IMR-90 (cell line): ENCODE data around the gene SSBP2. TPM values are rescaled to one million over a fixed set of nuclear protein-coding genes. Genes with fewer than 3 reads are reported as not detected.

Experiments
- ATAC-seq: fragments of 200-7000 bp; cut with Tn5 transposase; 2 replicates; pipeline ENCODE4 v1.9.1; 2020; ENCODE audit warnings: low read depth, mild to moderate bottlenecking, moderate library complexity
- BruUV-seq: library from RNA; stranded (reverse); fragments of 400-500 nt; replicated peaks from 2 replicates; lab custom pipeline; 2021; lab: Mats Ljungman, UMichigan
- CTCF ChIA-PET: fragments of 300-600 bp; formaldehyde crosslinking; extraction: SDS; loops from one replicate; lab custom pipeline; 2021; ENCODE audit warnings: antibody characterized with exemption; lab: Yijun Ruan, JAX
- POLR2A ChIA-PET: fragments of 300-600 bp; sonication (Branson Sonifier 250); formaldehyde crosslinking; loops from one replicate; lab custom pipeline; 2022; ENCODE audit warnings: antibody characterized with exemption; ENCODE audit not compliant: unreplicated experiment; lab: Charles Lee
- DNase-seq: peaks from one replicate; pipeline ENCODE4 v3.0.0; 2013
- H2AFZ ChIP-seq: replicated peaks from 2 replicates; pipeline ENCODE3; 2013; ENCODE audit warnings: low read length, mild to moderate bottlenecking; ENCODE audit not compliant: poor library complexity
- H2AK5ac ChIP-seq: 2 replicates; pipeline ENCODE4 v1.6.1; 2013; ENCODE audit warnings: low read depth, low read length, inconsistent platforms
- H2AK9ac ChIP-seq: replicated peaks from 2 replicates; pipeline ENCODE3; 2013; ENCODE audit warnings: mild to moderate bottlenecking, low read depth, low read length, moderate library complexity; ENCODE audit not compliant: poor library complexity
- H2BK120ac ChIP-seq: 2 replicates; pipeline ENCODE4 v1.6.1; 2013; ENCODE audit warnings: low read depth, low read length, inconsistent platforms
- H2BK15ac ChIP-seq: 3 replicates; pipeline ENCODE4 v1.6.1; 2013; ENCODE audit warnings: low read depth, low read length, inconsistent platforms
- H2BK20ac ChIP-seq: 2 replicates; pipeline ENCODE4 v1.6.1; 2013; ENCODE audit warnings: low read depth, mild to moderate bottlenecking, inconsistent platforms, low read length, moderate library complexity
- H2BK5ac ChIP-seq: 2 replicates; pipeline ENCODE4 v1.6.1; 2013; ENCODE audit warnings: mild to moderate bottlenecking, low read depth, low read length, inconsistent platforms; ENCODE audit not compliant: poor library complexity, severe bottlenecking
- H3K14ac ChIP-seq: replicated peaks from 2 replicates; pipeline ENCODE4 v1.6.1; 2013; ENCODE audit warnings: low read depth, low read length, inconsistent platforms
- H3K18ac ChIP-seq: 2 replicates; pipeline ENCODE4 v1.6.1; 2013; ENCODE audit warnings: low read depth, low read length, control low read depth
- H3K23ac ChIP-seq: 2 replicates; pipeline ENCODE4 v1.6.1; 2013; ENCODE audit warnings: low read depth, low read length, inconsistent platforms
- H3K27ac ChIP-seq: 2 replicates; pipeline ENCODE4 v1.5.1; 2013; ENCODE audit warnings: mild to moderate bottlenecking, control low read depth, low read length; ENCODE audit not compliant: insufficient read depth
- H3K27me3 ChIP-seq: 2 replicates; pipeline ENCODE4 v1.6.1; 2013; ENCODE audit warnings: low read length; ENCODE audit not compliant: control insufficient read depth, insufficient read depth
- H3K36me3 ChIP-seq: 2 replicates; pipeline ENCODE4 v1.6.1; 2013; ENCODE audit warnings: low read length, mixed read lengths; ENCODE audit not compliant: control insufficient read depth, insufficient read depth
- H3K4ac ChIP-seq: 2 replicates; pipeline ENCODE4 v1.6.1; 2013; ENCODE audit warnings: low read depth, low read length, inconsistent platforms
- H3K4me1 ChIP-seq: 2 replicates; pipeline ENCODE4 v1.6.1; 2013; ENCODE audit warnings: low read length, mixed read lengths; ENCODE audit not compliant: control insufficient read depth, insufficient read depth
- H3K4me2 ChIP-seq: 2 replicates; pipeline ENCODE4 v1.6.1; 2013; ENCODE audit warnings: low read depth, mild to moderate bottlenecking, control low read depth, low read length, moderate library complexity
- H3K4me3 ChIP-seq: 2 replicates; pipeline ENCODE4 v1.5.1; 2013; ENCODE audit warnings: low read depth, mild to moderate bottlenecking, control low read depth, low read length, moderate library complexity; ENCODE audit not compliant: insufficient read depth
- H3K56ac ChIP-seq: 2 replicates; pipeline ENCODE4 v1.6.1; 2013; ENCODE audit warnings: low read length, inconsistent platforms; ENCODE audit not compliant: insufficient read depth; ENCODE audit errors: extremely low read depth
- H3K79me1 ChIP-seq, 2 experiments: 2 replicates each; pipeline ENCODE4 v1.6.1; 2013; ENCODE audit warnings: low read length in 2 of 2, inconsistent platforms in 1 of 2, low read depth in 1 of 2
- H3K9ac ChIP-seq: 2 replicates; pipeline ENCODE4 v1.6.1; 2013; ENCODE audit warnings: low read depth, low read length, control low read depth
- H3K9me1 ChIP-seq: 2 replicates; pipeline ENCODE4 v1.6.1; 2013; ENCODE audit warnings: low read length, inconsistent platforms; ENCODE audit not compliant: insufficient read depth
- H3K9me3 ChIP-seq: 2 replicates; pipeline ENCODE4 v1.6.1; 2013; ENCODE audit warnings: low read length; ENCODE audit not compliant: control insufficient read depth, insufficient read depth
- H4K20me1 ChIP-seq: 2 replicates; pipeline ENCODE4 v1.6.1; 2013; ENCODE audit warnings: low read length, inconsistent platforms; ENCODE audit not compliant: insufficient read depth
- H4K5ac ChIP-seq: 2 replicates; pipeline ENCODE4 v1.6.1; 2013; ENCODE audit warnings: mild to moderate bottlenecking, low read depth, low read length, control low read depth
- H4K8ac ChIP-seq, 2 experiments: 2 replicates each; pipeline ENCODE4 v1.6.1; 2013; ENCODE audit warnings: low read depth in 2 of 2, low read length in 2 of 2, control low read depth in 1 of 2, inconsistent platforms in 1 of 2
- H4K91ac ChIP-seq: 2 replicates; pipeline ENCODE4 v1.6.1; 2013; ENCODE audit warnings: low read depth, low read length, inconsistent platforms; ENCODE audit not compliant: insufficient read depth
- BHLHE40 ChIP-seq: fragments of 150-350 bp; IDR thresholded peaks from 2 replicates; pipeline ENCODE4 v1.6.1; 2016; ENCODE audit warnings: mild to moderate bottlenecking, low read depth, low read length
- CEBPB ChIP-seq: IDR thresholded peaks from 2 replicates; pipeline ENCODE4 v1.6.1; 2012; ENCODE audit warnings: low read depth, low read length, improper control_type of control experiment
- CHD1 ChIP-seq: IDR thresholded peaks from 2 replicates; pipeline ENCODE4 v1.6.1; 2012; ENCODE audit warnings: low read depth, low read length, improper control_type of control experiment
- ELK1 ChIP-seq: fragments of 150-350 bp; IDR thresholded peaks from 2 replicates; pipeline ENCODE4 v1.6.1; 2016; ENCODE audit warnings: low read depth, mild to moderate bottlenecking, low read length, moderate library complexity, borderline replicate concordance
- FOS ChIP-seq: fragments of 150-350 bp; IDR thresholded peaks from 2 replicates; pipeline ENCODE4 v1.6.1; 2016; ENCODE audit warnings: low read depth, low read length
- MAFK ChIP-seq: IDR thresholded peaks from 2 replicates; pipeline ENCODE4 v1.6.1; 2012; ENCODE audit warnings: low read depth, low read length, improper control_type of control experiment
- MAZ ChIP-seq: IDR thresholded peaks from 2 replicates; pipeline ENCODE4 v1.6.1; 2012; ENCODE audit warnings: low read depth, mild to moderate bottlenecking, low read length, improper control_type of control experiment, moderate library complexity, borderline replicate concordance
- MXI1 ChIP-seq: IDR thresholded peaks from 2 replicates; pipeline ENCODE4 v1.6.1; 2012; ENCODE audit warnings: low read depth, mild to moderate bottlenecking, low read length, moderate library complexity, borderline replicate concordance
- NFE2L2 ChIP-seq: fragments of 150-350 bp; IDR thresholded peaks from 2 replicates; pipeline ENCODE4 v1.6.1; 2016; ENCODE audit warnings: low read depth, mild to moderate bottlenecking, low read length
- POLR2A ChIP-seq: IDR thresholded peaks from 2 replicates; pipeline ENCODE4 v1.6.1; 2012; ENCODE audit warnings: mild to moderate bottlenecking, low read depth, low read length
- RAD21 ChIP-seq: IDR thresholded peaks from 2 replicates; pipeline ENCODE4 v1.6.1; 2012; ENCODE audit warnings: low read length, improper control_type of control experiment
- RCOR1 ChIP-seq: IDR thresholded peaks from 2 replicates; pipeline ENCODE4 v1.6.1; 2012; ENCODE audit warnings: mild to moderate bottlenecking, low read length, improper control_type of control experiment; ENCODE audit not compliant: insufficient replicate concordance
- RFX5 ChIP-seq: IDR thresholded peaks from 2 replicates; pipeline ENCODE4 v1.8.0; 2012; ENCODE audit warnings: low read depth, mild to moderate bottlenecking, low read length, moderate library complexity
- SMC3 ChIP-seq: fragments of 150-350 bp; IDR thresholded peaks from 2 replicates; pipeline ENCODE4 v1.6.1; 2016; ENCODE audit warnings: low read depth, mild to moderate bottlenecking, antibody characterized with exemption, low read length, moderate library complexity
- USF2 ChIP-seq: fragments of 150-350 bp; IDR thresholded peaks from 2 replicates; pipeline ENCODE4 v1.6.1; 2017; ENCODE audit warnings: mild to moderate bottlenecking, antibody characterized with exemption, low read length, low read depth
- WGBS, 2 experiments: methylation state at CpG; one replicate each; pipeline versions ENCODE4 v1.1.5 to v1.1.7; 2013; ENCODE audit warnings: missing lambda C conversion rate in 2 of 2; ENCODE audit not compliant: insufficient read length in 1 of 2; ENCODE audit errors: extremely low coverage in 2 of 2; 5-methylcytosine and 5-hydroxymethylcytosine counted together
- dilution Hi-C: fragments of 300-500 bp; cut with HindIII; formaldehyde crosslinking; loops from one replicate; pipeline ENCODE4 v1.14.3; 2018; ENCODE audit warnings: low sequenced_read_pairs; ENCODE audit not compliant: unreplicated experiment
- in situ Hi-C: fragments of 300-500 bp; cut with MboI; formaldehyde crosslinking; loops from 3 replicates; pipeline ENCODE4 v1.14.3; 2019; ENCODE audit warnings: low sequenced_read_pairs, inconsistent platforms, mixed read lengths
- intact Hi-C: fragments of 100-400 bp; cut with micrococcal nuclease; formaldehyde crosslinking; loops from 2 replicates; pipeline ENCODE4 v1.10.0; 2022
- polyA plus RNA-seq, 3 experiments: library from polyadenylated mRNA; depleted of rRNA; stranded (reverse); fragments of >200 nt; gene quantifications; 2 replicates each; pipeline ENCODE4 v1.2.3, GENCODE V29; 2012; ENCODE audit warnings: low replicate concordance in 1 of 3
- total RNA-seq: library from RNA; depleted of rRNA; stranded (reverse); fragments of >200 nt; gene quantifications from 2 replicates; pipeline ENCODE4 v1.2.3, GENCODE V29; 2012
- TF ChIP-seq, protein P1 (sequence below): conservative IDR thresholded peaks from 2 replicates; pipeline ENCODE4 v1.5.1; 2012; ENCODE audit warnings: mild to moderate bottlenecking, low read depth, low read length, improper control_type of control experiment

SSBP2 gene
- total and polyA plus RNA-seq, 2 of the 4 experiments (the other 2 are of a cell fraction): 38.4 to 42.7 TPM

DNA sequence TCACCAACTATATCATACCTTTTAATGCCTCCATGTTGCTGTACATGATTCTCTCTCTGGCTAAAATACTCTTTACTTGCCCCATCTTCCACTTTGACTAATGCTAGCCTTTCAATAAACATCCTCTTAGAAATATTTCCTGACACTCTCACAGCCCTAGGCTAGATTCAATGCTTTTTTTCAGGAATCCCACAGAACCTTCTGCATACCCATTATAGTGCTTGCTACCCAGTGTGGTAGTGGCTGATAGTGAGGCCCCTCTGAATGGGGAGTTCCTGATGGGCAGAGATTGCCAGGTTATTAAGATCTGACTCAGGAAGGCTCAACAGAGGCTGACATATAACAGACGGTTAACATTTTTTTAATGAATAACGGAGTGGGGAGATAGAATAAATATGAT is 11.6 kb downstream of the SSBP2 start:
- ChIA-PET CTCF (no interaction called here), POLR2A (no interaction called here)
- in situ Hi-C loops (no loop called here), intact Hi-C loops (no loop called here), dilution Hi-C loops (no loop called here)
- no peak overlapping the region for H3K23ac ChIP-seq
- H4K91ac ChIP-seq: no peak overlapping the region
- H3K56ac ChIP-seq: no peak overlapping the region
- peaks cover 12 to 27% of the 10 kb centered on the region in 2 experiments for H3K79me1 ChIP-seq
- no peak overlapping the region for H4K5ac ChIP-seq
- no peak overlapping the region for H3K18ac ChIP-seq
- no peak overlapping the region for H3K14ac ChIP-seq
- no CpG with 5 or more reads among the region's 2 CpGs for WGBS, 2 experiments
- no peak overlapping the region for H2BK5ac ChIP-seq
- H3K27me3 ChIP-seq: no peaks in the 10 kb centered on the region
- no peak overlapping the region for H2AK5ac ChIP-seq
- H2BK20ac ChIP-seq: no peak overlapping the region
- H2AK9ac ChIP-seq: no peak overlapping the region
- no peak overlapping the region for H3K9ac ChIP-seq
- H4K20me1 ChIP-seq: no peaks in the 10 kb centered on the region; the same call in 1 of the 2 replicates
- H3K4me3 ChIP-seq: no peak overlapping the region
- H3K4ac ChIP-seq: no peak overlapping the region
- peaks cover 2% of the 10 kb centered on the region; the same call in 1 of the 2 replicates for H3K36me3 ChIP-seq
- H3K27ac ChIP-seq: no peak overlapping the region
- no peaks in the 10 kb centered on the region for H3K9me1 ChIP-seq
- peaks cover 2% of the 10 kb centered on the region; the same call in 1 of the 2 replicates for H3K4me1 ChIP-seq
- no TSS peak for BruUV-seq
- no peak overlapping the region for H2AFZ ChIP-seq
- H3K9me3 ChIP-seq: no peaks in the 10 kb centered on the region
- DNase-seq: no peak
- no peak overlapping the region for H2BK120ac ChIP-seq
- no peak overlapping the region for H2BK15ac ChIP-seq
- H4K8ac ChIP-seq: no peak overlapping the region
- no peak overlapping the region for H3K4me2 ChIP-seq
- TF ChIP-seq ELK1 (no peak), SMC3 (no peak), MAZ (no peak), FOS (no peak), CHD1 (no peak), MXI1 (no peak), POLR2A (no peak), CEBPB (no peak), RAD21 (no peak), RFX5 (no peak), USF2 (no peak), MAFK (no peak), BHLHE40 (no peak), RCOR1 (no peak), NFE2L2 (no peak)
- TF ChIP-seq, protein P1, sequence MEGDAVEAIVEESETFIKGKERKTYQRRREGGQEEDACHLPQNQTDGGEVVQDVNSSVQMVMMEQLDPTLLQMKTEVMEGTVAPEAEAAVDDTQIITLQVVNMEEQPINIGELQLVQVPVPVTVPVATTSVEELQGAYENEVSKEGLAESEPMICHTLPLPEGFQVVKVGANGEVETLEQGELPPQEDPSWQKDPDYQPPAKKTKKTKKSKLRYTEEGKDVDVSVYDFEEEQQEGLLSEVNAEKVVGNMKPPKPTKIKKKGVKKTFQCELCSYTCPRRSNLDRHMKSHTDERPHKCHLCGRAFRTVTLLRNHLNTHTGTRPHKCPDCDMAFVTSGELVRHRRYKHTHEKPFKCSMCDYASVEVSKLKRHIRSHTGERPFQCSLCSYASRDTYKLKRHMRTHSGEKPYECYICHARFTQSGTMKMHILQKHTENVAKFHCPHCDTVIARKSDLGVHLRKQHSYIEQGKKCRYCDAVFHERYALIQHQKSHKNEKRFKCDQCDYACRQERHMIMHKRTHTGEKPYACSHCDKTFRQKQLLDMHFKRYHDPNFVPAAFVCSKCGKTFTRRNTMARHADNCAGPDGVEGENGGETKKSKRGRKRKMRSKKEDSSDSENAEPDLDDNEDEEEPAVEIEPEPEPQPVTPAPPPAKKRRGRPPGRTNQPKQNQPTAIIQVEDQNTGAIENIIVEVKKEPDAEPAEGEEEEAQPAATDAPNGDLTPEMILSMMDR: no peak
- ATAC-seq: peak; percentile 56
